Stimulated activated CD8-positive, alpha-beta memory T cell treated with anti-CD3 and anti-CD28 coated beads, Interleukin-7, amount 100 ng/mL, for 1 hour (primary cell): Measurements from ENCODE around the gene RPL37.
"Not testable (repeated sequence)": the region's sequence is repeated elsewhere in the genome, so short reads cannot be mapped to it uniquely, and the experiment has no call there.

Experiments
- DNase-seq, 2 donors: peaks; one replicate each; pipeline ENCODE4 v3.0.0-alpha.2; 2020; ENCODE audit warnings: low read depth in 2 of 2

RPL37 gene

DNA sequence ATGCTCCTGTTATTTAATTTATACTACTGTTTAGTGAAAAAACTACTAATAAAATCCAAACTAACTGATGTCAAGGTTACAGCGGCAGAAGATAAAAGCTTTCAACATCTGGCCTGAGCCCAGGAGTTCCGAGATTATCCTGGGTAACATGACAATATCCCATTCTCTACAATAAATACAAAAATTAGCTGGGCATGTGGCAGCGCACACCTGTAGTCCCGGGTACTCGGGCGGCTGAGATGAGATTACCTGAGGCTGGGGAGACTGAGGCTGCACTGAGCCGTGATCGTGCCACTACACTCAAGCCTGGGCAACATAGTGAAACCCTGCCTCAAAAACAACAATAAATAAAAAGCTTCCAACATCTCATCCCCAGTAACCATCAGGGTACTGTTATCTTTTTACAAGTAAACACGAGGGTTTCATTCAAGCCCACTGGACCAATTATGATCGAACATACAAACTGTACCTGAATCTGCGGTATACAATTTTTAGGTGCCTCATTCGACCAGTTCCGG is 1.3 kb downstream of the RPL37 start:
- no peak for DNase-seq

DNA sequence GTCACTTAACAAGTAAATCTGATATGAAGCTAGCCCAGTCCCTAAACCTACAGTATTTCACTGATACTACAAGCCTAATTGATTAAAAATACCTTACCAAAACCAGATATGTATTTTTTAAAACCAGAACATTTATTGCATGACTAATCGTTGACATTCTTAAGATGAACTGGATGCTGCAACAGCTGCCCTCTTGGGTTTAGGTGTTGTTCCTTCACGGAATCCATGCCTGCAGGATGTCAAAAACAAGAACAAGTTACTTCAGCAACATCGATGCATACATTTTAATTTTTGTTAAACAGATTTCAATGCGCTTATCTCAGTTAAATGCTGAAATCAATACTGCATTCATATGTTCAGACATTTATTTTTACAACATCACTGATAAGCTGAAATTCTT is 2.7 kb downstream of the RPL37 start:
- no peak for DNase-seq

DNA sequence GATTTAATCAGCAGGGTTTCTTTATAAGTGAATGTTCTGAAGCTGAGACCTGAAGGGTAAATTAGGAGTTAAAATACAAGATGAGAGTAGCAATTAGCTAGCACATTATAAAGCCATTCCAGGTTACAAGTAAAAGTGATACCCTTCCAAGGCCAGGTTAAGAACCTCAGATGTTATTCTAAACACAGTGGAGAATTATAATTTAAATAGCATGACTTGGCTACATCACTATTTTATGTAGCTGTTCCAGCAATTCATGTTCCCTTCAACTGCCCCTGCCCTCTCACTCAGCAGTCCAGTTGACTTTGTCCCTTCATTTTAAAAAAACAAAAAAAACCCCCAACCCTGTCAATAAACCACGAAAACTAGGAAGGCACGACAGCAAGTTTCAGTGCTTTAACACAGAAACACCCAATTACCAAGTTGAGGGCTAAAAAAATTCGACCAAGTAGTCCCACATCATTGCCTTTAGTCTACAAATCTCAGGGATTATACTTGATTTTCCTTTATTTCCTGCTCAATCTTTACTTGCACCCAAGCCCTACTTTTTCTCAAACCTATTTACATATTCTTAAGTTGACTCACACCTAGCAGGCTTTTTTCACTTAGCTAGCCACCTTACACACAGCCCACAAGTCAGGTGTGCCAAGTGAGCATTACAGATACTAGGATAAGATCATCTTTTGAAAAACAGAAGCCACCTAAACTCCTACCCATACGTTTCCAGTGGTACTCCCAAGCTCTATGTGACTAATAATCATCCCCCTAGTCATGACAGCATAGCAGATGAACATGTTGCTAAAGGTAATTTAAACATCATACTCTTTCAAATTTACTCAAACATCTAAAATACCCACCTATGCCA is 3.4 kb downstream of the RPL37 start:
- DNase-seq, result no peak

DNA sequence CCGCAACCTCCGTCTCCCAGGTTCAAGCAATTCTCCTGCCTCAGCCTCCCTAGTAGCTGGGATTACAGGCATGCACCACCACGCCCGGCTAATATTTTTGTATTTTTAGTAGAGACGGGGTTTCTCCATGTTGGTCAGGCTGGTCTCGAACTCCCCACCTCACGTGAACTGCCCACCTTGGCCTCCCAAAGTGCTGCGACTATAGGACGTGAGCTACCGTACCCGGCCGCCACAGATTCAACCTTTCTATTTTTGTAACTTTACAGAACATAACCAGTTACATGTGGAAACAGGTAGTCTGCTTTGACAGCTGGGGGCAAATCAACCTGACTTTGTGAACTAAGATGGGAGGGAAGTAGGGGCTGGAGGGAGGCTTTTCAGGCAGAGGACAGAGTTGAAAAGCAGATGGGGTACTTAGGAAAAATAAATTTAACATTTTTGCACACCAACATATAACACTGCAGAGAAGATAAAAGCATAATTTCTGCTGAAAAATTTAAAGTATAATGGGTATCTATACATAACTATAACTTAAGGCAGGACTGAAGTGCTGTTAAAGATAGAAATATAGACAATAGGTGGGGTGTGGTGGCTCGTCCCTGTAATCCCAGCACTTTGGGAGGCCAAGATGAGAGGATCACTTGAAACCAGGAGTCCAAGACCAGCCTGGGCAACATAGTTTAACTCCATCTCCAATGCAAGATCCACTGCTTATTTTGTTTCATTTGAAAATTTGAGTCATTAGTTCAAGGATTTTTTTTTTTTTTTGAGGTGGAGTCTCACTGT is 5.1 kb downstream of the RPL37 start:
- DNase-seq, result no peak

DNA sequence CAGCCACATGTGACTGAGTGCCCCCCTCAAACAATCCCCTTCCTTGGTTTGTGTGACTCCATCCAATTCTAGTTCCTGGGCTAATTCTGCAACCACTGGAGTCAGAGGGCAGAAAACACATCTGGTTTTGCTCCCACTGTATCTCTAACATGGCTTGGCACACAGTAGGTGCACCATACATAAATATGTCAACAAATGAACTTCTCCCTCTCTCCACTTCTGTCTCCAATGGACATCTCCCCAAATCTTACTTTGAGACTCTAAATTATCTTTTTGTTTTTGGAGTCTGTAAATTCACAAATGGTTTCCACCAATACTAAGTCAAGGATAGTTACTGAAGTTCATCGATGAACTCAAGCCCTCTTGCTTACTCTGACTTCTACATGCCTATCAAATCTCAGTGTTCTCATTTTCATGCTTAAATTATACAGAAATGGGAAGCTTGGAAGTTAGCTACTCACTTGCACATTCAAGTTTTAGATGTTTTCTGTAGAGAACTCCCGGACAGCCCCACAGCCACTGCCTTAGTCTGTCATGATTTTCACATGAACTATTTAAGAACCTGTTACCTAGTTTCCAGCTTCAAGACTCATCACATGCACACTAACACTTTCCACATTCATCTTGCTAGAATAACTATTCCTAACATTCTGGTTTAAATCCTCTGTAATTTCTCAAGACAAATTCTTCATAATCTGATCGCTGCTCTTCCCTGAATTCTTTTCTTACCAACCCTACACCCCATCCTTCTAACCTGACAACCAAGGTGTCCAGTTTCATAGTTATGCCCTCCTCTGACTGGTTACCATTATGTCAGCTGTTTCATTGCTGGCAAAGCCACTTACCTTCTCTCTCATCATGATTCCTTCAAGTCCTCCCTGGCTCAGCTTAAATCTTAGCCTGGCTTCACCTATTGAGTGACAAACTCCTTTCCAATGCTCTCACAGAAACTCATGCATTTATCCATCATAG is 6.0 kb downstream of the RPL37 start:
- DNase-seq, result no peak

DNA sequence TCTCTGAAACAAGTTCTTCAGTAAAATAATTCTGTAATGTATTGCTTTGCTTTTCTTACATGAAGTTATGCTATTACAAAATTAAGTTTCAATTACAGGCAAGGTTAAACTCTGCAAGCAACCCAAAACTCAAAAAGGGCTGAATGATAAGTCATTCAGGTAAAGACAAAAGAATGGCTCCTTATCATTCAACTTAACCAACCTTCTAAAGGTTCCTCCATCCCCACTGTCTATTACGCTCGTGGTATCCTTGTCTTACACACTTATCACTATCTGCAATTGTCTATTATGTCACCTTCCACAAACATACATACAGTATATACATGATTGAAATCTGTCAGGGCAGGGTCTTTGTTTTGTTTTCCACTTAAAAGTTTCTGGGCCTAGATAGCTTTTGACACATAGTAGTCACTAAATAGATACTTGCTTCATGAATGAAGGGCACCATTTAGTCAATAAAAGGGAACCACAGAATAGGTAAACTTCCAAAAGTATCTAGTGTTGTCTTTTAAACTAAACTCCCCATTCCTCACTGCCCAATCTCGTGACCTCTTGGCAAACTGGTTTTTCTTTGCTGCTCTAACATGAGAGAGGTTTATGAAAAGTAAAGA is 6.9 kb downstream of the RPL37 start:
- no peak for DNase-seq

DNA sequence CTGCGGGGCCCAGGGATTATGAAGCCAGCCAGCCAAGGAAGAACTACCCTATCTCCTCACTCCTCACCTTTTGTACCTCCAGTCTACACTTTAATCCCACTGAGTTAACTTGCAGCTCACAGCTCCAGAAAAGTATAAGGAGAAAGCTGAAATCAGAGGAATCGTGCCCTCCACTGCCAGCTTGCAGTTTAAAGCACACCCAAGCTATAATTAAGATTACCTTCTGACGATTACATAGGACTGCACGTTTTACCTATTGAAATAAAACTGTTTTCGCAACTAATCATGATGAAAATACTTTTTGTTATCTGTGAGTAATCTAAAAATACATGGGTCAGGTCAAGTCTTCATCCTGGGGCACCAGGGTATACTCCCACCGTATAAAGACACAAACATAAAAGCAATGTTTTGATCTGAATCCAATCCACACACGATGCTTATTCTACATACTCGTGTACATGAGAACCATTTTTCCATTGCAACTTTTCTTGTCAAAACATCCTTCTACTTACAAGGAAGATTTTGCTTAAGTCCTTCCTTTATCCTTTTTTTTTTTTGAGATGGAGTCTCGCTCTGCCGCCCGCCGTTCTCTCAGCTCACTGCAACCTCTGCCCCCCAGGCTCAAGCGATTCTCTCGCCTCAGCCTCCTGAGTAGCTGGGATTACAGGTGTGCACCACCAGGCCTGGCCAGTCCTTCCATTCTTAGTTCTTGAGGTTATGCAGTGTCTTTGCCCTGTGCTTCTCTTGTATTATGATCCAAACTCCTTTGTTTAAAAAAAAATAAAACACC is 7.6 kb downstream of the RPL37 start:
- DNase-seq, result no peak

DNA sequence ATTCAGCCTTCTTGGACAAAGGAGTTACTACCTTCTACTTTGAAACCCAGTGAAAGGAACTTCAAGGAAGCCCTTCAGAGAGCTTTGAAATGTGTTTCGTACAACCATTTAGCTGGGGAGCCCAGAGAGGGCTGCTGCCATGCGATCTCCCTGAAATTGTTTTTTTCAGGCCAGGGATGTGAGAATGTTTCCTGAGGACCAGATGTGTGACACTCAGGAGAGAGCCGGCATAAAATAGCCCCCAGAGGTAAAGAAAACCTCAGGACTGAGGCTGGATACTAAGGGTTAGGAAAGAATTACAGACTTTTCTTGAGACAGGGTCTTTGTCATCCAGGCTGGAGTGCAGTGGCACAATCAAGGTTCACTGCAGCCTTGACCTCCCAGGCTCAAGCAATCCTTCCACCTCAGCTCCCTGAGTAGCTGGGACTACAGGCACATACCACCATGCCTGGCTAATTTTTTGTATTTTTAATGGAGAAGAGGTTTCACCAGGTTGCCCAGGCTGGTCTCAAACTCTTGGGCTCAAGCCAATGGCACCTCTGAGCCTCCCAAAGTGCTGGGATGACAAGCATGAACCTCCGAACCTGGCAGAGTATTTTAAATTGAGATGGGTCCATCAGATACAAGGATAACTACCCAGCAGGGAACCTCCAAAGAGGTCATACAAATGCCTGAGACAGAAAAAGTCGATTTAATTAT is 8.4 kb downstream of the RPL37 start:
- no peak for DNase-seq

DNA sequence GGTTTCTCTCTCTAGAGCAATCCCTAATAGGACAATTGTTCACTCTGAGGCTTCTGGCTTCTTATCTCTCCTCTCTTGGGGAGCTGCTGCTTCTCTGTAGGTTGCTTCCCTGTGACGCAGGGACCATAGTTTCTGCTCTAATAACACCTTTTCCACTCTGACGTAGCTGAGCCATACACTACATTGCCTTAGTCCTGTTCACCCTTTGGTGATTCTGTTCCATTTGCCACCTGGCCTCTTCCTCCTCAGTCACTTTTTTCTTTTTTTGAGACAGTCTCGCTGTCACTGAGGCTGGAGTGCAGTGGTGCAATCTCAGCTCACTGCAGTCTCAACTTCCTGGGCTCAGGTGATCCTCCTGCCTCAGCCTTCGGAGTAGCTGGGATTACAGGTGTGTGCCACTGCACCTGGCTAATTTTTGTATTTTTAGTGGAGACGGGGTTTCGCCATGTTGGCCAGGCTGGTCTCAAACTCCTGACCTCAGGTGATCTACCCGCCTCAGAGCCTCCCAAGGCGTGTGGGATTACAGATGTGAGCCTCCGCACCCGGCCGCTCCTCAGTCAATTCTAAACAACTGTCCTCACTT is 9.5 kb downstream of the RPL37 start:
- not testable (repeated sequence) for DNase-seq

DNA sequence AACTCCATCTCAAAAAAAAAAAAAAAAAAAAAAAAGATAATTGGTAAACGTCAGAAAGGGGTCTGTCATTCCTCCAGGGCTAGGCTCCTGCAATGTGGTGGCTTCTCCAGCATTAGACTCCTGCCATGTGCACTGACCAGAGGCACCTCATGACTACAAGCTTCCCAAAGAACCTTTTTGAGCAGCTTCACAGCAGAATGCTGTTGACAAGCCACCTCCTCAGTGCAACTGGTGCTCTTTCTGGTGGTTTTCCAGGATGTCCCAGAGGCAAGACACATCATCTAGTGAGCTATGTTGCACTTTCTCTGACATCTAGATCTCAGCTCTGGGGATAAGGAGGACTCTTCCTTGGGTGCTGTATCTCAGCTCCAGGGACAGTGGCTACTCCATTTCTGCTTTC is 11.6 kb downstream of the RPL37 start:
- no peak for DNase-seq

DNA sequence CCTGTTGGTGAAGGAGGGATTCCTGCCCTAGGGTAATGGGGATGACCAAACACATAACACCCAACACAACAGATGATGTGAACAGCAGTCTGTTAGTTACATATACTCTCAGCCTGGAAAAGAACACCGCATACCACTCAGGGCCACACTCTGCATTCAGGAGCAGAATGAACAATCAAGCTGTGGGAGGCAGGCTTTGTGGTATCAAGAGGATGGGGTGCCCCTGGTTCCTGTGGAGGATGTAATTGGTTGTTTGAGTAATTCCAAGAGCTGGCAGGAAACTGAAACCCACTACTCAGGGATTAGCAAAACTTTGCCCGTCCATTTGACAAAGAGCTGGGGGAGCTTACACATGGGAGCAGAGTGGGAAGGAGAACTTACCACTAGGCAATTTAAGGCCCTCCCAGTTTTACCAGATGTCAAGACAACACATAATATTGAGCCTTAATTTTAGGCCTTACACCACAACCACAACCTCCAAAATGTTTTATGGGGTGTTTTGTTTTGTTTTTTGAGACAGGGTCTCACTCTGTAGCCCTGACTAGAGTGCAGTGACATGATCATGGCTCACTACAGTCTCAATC is 21.2 kb downstream of the RPL37 start:
- DNase-seq, result no peak

DNA sequence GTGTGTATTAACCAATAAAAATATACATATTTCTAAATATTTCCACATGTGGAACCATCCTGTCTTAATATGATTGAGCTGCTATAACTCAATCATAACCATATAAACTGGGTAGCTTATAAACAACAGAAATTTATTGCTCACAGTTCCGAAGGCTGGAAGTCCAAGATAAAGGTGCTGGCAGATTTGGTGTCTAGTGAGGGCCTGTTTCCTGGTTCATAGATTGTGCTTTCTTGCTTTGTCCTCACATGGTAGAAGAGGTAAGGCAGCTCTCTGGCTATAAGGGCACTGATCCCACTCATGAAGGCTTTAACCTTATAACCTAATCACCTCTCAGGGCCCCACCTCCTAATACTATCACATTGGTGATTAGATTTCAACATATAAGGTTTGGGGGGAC is 22.9 kb downstream of the RPL37 start:
- DNase-seq, result no peak

DNA sequence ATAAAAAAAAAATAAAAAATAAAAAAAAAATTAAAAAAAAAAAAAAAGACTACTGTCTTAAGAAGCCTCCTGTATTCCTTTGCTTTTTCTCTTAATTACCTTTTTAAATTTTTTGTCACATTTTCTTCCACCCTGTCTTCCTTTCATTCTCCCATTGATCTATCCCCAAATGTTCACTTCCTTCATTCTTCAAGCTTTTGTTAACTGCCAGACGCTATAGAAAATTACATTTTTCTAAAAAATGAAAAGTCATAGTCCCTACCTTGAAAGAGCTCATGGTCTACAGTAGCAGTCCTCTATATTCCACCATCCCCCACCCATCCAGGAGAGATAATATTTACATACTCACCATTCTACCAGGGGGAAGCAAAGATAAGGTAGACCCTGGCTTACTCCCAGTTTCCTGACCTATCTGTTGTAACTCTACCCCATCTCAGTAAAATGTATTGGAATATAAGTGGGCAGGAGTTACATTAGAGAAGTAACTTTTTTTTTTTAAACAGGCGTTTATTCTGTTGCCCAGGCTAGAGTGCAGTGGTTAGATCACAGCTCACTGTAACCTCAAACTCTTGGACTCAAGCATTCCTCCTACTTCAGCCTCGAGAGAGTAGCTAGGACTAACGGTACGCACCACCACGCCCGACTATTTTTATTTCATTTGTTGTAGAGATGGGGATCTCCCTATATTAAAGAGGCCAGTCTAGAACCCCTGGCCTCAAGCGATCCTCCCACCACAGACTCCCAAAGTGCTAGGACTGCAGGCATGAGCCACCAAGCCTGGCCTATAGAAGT is 33.1 kb downstream of the RPL37 start:
- DNase-seq, result no peak

DNA sequence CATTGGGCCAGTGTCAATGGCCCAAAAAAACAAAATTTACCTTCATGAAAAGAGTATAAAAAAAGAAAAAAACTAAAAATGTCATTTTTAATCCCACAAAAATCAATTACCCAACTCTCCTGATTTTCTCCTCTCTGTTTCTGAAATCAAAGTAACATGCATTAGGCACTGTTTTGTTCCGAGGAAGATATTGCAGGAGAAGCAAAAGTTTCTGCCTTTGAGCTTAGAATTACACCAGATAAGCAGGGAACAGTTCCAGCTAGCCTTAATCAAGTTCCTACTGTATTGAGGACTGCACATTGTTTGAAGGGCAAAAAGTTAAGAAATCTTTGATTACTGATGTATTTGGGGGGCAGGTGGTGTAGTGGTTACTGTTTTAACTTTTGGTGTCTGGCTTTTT is 35.8 kb downstream of the RPL37 start:
- DNase-seq, result no peak

DNA sequence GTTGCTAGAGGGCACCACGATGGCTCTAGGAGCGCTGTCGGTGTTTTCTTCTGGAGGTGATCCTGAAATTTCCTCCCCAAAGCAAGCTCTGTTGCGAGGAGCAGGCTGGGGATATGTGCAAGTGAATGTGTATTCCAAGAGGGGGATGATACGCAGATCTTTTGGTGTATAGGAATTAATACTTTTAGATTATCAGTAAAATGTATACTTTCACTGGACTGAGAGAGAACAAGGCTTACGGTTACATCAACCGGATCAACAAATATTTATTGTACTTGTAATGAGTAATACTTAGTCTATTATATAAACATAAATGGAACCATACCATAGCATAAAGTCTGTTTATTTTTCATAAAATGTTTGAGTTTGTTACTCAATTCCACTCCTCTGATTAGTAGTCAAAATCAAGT is 36.2 kb downstream of the RPL37 start:
- DNase-seq, result no peak

DNA sequence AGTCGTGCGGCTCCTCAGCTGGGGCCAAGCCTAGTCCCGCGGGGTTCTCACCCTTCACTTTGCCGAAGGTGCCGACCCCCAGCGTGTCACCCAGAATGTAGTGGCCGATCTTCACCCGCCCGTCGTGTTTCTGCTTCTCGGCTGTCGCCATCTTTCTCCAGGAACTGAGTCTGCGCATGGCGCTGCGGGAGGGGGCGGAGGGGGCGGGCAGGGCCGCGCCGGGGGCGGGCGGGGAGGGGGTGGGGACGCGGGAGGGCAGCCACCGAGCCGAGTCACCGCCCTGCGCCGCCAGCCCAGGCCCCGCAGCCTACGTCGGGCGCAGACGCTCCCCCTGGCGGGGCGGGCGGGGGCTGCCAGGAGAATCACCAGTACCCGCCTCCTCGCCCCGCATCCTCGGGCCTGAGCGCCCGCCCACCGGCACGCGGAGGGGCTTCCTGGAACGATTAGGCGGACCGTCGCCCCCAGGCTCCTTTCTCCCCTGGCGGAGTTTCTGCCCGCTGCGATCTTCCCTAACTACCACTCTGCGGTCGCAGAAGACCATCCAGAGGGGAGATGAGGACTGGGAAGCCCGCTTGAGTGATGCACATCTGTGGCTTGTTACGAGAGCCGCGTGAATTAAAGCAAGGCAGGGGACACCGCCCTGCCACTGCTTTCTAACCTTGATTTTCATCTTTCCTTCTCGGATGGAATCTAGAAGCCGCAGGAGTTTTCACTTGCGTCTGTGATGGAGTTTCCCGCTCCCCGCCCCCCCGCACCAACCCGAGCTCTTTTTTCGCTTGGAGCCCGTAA is 36.8 kb downstream of the RPL37 start, which contains the start of gene PRKAA1:
Gene PRKAA1, minus strand, starts transcription at position 363 of the 789 bp plus-strand sequence. Its CDS starts 185 bp downstream, at position 178.
- peak; percentile 76 to 77 for DNase-seq
